GM18951 (cell line): Measurements from ENCODE around the gene AASS.

Source experiments
- POLR2A ChIP-seq: IDR thresholded peaks from 4 replicates; pipeline ENCODE4 v1.6.1; 2011; ENCODE audit warnings: mild to moderate bottlenecking; ENCODE audit not compliant: insufficient read length, insufficient read depth; ENCODE audit errors: extremely low read depth
- in situ Hi-C: fragments of 300-500 bp; cut with MboI; formaldehyde crosslinking; loops from one replicate; pipeline ENCODE4 v1.12.0; 2022; ENCODE audit warnings: low sequenced_read_pairs, mixed read lengths, inconsistent platforms; ENCODE audit not compliant: unreplicated experiment

AASS gene

GRCh38 chr7:122092964-122093797, 50.9 kb downstream of the AASS start:
- TF ChIP-seq POLR2A = no peak
- in situ Hi-C loops = loop anchor here (25.0 kb wide), 1 partner anchor 444 kb away; no protein-coding TSS in a partner anchor

- TF ChIP-seq POLR2A = no peak
- in situ Hi-C loops = loop anchor here (25.0 kb wide), 1 partner anchor 455 kb away; no protein-coding TSS in a partner anchor
These were observed 61.4 kb downstream of the AASS start for GRCh38 chr7:122082670-122083069.

GRCh38 chr7:122082160-122082559, 61.9 kb downstream of the AASS start:
- in situ Hi-C loops = loop anchor here (25.0 kb wide), 1 partner anchor 455 kb away; no protein-coding TSS in a partner anchor
- no peak for TF ChIP-seq POLR2A

- TF ChIP-seq POLR2A = no peak
- in situ Hi-C loops = no loop called here
These were observed 70.4 kb downstream of the AASS start for GRCh38 chr7:122073635-122074034.

- in situ Hi-C loops = no loop called here
- TF ChIP-seq POLR2A = no peak
These were observed 71.0 kb downstream of the AASS start for GRCh38 chr7:122072924-122073599.

- no peak for TF ChIP-seq POLR2A
- in situ Hi-C loops = no loop called here
These were observed 71.8 kb downstream of the AASS start for GRCh38 chr7:122072272-122072671.

GRCh38 chr7:122070834-122071233, 73.2 kb downstream of the AASS start:
- TF ChIP-seq POLR2A = no peak
- in situ Hi-C loops = no loop called here

- in situ Hi-C loops = no loop called here
- TF ChIP-seq POLR2A = no peak
These were observed 74.0 kb downstream of the AASS start for GRCh38 chr7:122070062-122070461.

- TF ChIP-seq POLR2A = no peak
- in situ Hi-C loops = no loop called here
These were observed 75.0 kb downstream of the AASS start for GRCh38 chr7:122068999-122069398.

- no peak for TF ChIP-seq POLR2A
- in situ Hi-C loops = no loop called here
These were observed 76.0 kb downstream of the AASS start for GRCh38 chr7:122068046-122068445.

GRCh38 chr7:122067077-122067476, 77.0 kb downstream of the AASS start:
- in situ Hi-C loops = no loop called here
- no peak for TF ChIP-seq POLR2A

GRCh38 chr7:122064971-122065370, 79.1 kb downstream of the AASS start:
- in situ Hi-C loops = no loop called here
- TF ChIP-seq POLR2A = no peak

GRCh38 chr7:122063146-122063545, 80.9 kb downstream of the AASS start:
- TF ChIP-seq POLR2A = no peak
- in situ Hi-C loops = no loop called here

GRCh38 chr7:122059542-122059941, 84.5 kb downstream of the AASS start:
- in situ Hi-C loops = no loop called here
- TF ChIP-seq POLR2A = no peak
